ENCODE measurements around the gene SYNGR3. TPM values are rescaled to one million over a fixed set of nuclear protein-coding genes. Genes with fewer than 3 reads are reported as not detected.
"Not testable (repeated sequence)": the region's sequence is repeated elsewhere in the genome, so short reads cannot be mapped to it uniquely, and the experiment has no call there.

The SYNGR3 gene
- total and polyA plus RNA-seq, 10 donors: 0.85 to 11.4 (median 2.8) TPM

GRCh38 chr16:1961651-1962067 is 28.1 kb upstream of the SYNGR3 start:
- 45 to 66% (median 56%) methylated on average over 4 to 6 of the region's 6 CpGs for WGBS, 5 donors

GRCh38 chr16:1962161-1963153 is 27.3 kb upstream of the SYNGR3 start:
- peaks cover 28 to 79% (median 67%) of the 10 kb centered on the region in 6 donors for H3K4me1 ChIP-seq
- peak in 2 of 3 donors; percentile 47 to 75 for TF ChIP-seq POLR2AphosphoS5 (IDR thresholded peaks at IDR 0.05)

More at GRCh38 chr16:1961651-1962067, 28.1 kb upstream of the SYNGR3 start:
- peak; percentile 72 for DNase-seq
- H3K27me3 ChIP-seq (replicated peaks in 1 of 7): no peaks in the 10 kb centered on the region
- H3K9me3 ChIP-seq: no peaks in the 10 kb centered on the region
- TF ChIP-seq POLR2A (IDR thresholded peaks at IDR 0.05): no peak
- TF ChIP-seq CTCF (IDR thresholded peaks at IDR 0.05 in 8 of 11, conservative IDR thresholded peaks at IDR 0.05 in 3 of 11): no peak
- TF ChIP-seq POLR2AphosphoS5 (IDR thresholded peaks at IDR 0.05): no peak
- peak overlapping the region in 4 of 8 donors; percentile 88 to 99 (median 96) for H3K27ac ChIP-seq
- peaks cover 28 to 77% (median 67%) of the 10 kb centered on the region in 6 donors for H3K4me1 ChIP-seq
- peaks cover 0 to 38% (median 26%) of the 10 kb centered on the region in 6 donors for H3K36me3 ChIP-seq
- intact Hi-C loops (cut with DNase I; ENCODE audit: low total_unique reads): no loop called here
- peak overlapping the region in 1 of 8 donors; percentile 94 for H3K4me3 ChIP-seq

GRCh38 chr16:1963806-1964505 is 25.8 kb upstream of the SYNGR3 start:
- peak overlapping the region; percentile 66 to 94 (median 81) for H3K4me3 ChIP-seq
- peak in 1 of 3 donors; percentile 14 for TF ChIP-seq POLR2AphosphoS5 (IDR thresholded peaks at IDR 0.05)
- TF ChIP-seq POLR2A (IDR thresholded peaks at IDR 0.05): no peak
- TF ChIP-seq CTCF (IDR thresholded peaks at IDR 0.05 in 8 of 11, conservative IDR thresholded peaks at IDR 0.05 in 3 of 11): peak in 1 of 11 experiments; percentile 27
- H3K36me3 ChIP-seq: peaks cover 0 to 40% (median 26%) of the 10 kb centered on the region in 6 donors
- peaks cover 28 to 74% (median 62%) of the 10 kb centered on the region in 6 donors for H3K4me1 ChIP-seq
- intact Hi-C loops (cut with DNase I; ENCODE audit: low total_unique reads): no loop called here
- no peaks in the 10 kb centered on the region for H3K27me3 ChIP-seq (replicated peaks in 1 of 7)
- no peaks in the 10 kb centered on the region for H3K9me3 ChIP-seq
- peak overlapping the region; percentile 80 to 99 (median 98) for H3K27ac ChIP-seq
- no peak for DNase-seq
- 7 to 12% (median 8%) methylated on average over 29 to 44 of the region's 44 CpGs for WGBS, 5 donors

More at GRCh38 chr16:1962161-1963153, 27.3 kb upstream of the SYNGR3 start:
- DNase-seq; H3K9me3 ChIP-seq; intact Hi-C loops (cut with DNase I; ENCODE audit: low total_unique reads); H3K27me3 ChIP-seq (replicated peaks in 1 of 7): not testable (repeated sequence)
- peak overlapping the region in 4 of 8 donors; percentile 98 to 99 (median 99) for H3K27ac ChIP-seq
- H3K4me3 ChIP-seq: peak overlapping the region in 4 of 8 donors; percentile 74 to 94 (median 89)
- peaks cover 0 to 40% (median 26%) of the 10 kb centered on the region in 6 donors for H3K36me3 ChIP-seq
- 72 to 87% (median 82%) methylated on average over 17 to 37 of the region's 37 CpGs for WGBS, 5 donors

Data from spleen (tissue), 11 donors.